HG03280 (cell line): Measurements from ENCODE around the gene OSBP2.

ENCODE experiments used
- ATAC-seq: cut with Tn5 transposase; IDR thresholded peaks from one replicate; pipeline ENCODE4 v1.9.1; 2021; ENCODE audit warnings: mild to moderate bottlenecking, moderate library complexity; ENCODE audit not compliant: unreplicated experiment

Gene OSBP2

GRCh38 chr22:30923168-30923900, 228.7 kb downstream of the OSBP2 start:
- ATAC-seq: no peak

GRCh38 chr22:30925667-30926066, 231.0 kb downstream of the OSBP2 start:
- no peak for ATAC-seq

DNA sequence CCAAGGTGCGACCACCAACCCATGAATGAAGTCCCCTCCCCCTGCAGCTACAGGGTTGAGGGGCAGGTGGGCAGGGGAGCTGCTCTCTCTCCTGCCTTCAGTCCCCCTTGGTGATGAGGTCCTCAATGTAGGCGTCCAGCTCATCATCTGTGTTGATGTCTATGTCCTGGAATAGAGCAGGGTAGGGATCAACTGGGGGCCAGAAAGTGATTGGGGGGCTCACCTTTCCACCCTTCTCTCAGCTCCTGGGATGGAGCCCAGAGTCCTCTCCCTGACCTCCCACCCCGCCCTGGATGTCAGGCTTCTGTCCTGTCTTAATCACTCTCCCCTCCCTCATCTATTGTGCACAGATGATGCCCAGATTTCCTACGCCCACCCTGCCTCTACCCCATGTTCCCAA, 232.0 kb downstream of the OSBP2 start:
- ATAC-seq: no peak

GRCh38 chr22:30927806-30928205, 233.1 kb downstream of the OSBP2 start:
- no peak for ATAC-seq

GRCh38 chr22:30928401-30928800, 233.7 kb downstream of the OSBP2 start:
- ATAC-seq: no peak

DNA sequence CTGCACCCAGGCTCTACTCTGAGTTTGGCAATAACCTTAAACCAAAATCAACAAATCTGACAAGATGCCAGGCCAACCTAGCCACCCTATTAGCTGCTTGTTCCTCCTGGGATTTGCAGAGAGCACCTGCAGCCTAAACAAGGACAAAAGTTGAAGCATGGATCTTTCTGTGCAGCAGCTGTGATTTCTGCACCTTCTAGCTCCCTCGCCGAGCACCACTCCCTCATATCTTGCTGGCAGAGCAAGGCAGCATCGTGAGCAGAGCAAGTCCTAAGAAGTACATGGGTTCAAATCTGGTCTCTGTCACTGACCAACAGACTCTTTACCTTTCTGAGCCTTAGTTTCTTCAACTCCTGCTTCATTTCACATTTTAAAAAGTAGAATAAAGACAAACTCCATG, 235.6 kb downstream of the OSBP2 start:
- no peak for ATAC-seq

- no peak for ATAC-seq
These were observed 237.0 kb downstream of the OSBP2 start for GRCh38 chr22:30931541-30932300.

DNA sequence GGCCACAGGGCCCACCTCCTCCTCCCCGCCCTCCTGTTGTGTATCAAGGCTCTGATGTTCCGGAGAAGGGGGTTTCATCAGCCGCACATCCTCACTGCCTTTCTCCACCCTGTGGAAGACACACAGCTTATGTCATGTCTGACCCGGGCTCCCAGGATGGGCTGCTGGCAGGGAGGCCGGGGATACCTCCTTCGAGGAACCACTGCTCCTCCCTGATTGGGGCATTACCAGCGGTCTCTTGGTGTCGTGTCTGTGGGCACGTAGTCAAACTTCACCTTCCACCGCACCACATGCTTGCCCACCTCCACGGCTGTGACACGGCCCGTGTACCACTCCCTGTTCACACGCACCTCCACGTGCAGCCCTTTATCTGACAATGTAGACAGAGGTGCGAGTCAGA, 238.0 kb downstream of the OSBP2 start:
- ATAC-seq: no peak

DNA sequence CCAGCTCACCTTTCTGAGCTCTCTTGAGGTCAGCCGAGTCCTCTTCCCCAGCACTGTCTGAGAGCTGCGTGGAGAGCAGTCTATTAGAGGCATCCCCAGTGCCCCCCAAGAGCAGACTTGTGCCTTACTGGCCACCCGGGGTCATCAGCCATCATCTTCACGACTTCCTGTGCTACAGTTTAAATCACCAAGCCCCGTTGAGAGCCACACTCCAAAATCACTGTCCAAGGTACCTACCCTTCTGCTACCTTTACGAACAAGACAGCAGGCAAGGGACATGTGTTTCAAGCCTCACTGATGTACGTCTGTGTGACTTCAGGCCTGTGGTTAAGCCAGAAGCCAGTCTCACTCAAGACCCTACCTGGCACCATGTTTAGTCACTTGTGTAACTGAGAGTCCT, 238.8 kb downstream of the OSBP2 start:
- ATAC-seq: no peak

DNA sequence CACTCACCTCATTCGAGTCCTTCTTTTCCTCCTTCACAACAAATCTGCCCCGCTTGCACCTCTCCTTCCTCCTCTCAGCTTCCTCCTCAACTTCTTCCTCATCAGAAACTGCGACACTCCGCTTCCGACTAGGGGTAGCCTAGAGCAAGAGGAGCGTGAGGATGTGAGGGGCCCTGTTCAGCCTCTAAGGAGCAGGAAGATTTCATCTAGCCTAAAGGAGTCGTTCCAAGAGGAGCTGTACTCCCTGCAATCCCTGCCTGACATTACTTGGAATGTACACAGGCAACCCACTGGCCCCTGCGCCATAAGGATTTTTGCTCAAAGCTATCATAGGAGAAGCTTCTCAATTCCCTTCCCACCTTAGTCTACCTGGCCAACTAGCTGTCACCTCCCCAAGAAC, 239.4 kb downstream of the OSBP2 start:
- ATAC-seq: no peak

DNA sequence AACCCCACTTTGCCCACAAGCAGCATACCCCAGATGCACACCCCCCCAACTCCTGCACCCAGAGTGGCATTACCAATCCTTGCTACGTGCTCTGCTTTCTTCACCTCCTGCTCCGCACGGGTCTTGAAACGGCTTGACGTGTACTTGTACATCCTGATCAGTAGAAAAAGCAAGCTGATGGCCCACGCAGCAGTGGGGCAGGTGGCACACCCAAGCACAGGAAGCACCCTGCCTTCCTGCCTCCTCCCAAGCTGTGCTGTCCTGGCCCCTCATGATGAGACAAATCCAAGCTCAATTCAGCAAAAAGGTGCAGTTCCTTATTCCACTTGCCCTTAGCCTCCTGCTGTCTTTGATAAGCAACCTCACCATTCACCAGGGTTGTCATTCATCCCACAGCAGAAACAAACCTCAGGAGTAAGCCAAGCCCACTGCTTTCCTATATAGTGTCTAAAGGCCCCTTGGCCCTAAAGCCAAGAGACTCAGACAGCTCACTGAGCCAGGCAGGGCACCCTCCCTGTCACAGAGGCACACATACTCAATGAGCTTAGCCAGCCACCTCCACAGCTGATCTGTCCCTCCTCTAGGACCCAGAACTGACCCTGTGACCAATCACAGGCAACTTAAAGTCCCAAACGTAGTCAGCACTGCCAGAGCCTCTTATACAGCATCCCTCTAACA, 246.2 kb downstream of the OSBP2 start:
- no peak for ATAC-seq

GRCh38 chr22:30941363-30941740, 246.7 kb downstream of the OSBP2 start:
- no peak for ATAC-seq

DNA sequence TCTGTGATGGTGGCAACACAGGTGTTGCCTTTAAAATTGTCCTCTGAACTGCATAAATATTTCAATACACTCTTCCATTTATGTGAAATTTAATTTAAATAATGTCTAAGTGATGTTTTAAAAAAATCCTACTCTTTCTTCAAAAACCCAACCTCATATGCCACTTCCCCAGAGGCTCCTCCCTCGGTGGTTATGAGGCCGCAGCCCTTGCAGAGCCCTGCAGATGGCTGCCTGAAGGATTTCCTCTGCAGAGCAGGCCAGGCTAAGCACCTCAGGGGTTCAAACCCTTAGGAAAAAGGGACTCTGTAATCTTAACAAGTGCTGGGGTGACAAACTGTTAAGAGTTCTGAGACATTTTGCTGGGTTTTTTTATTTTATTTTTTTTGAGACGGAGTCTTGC, 248.7 kb downstream of the OSBP2 start:
- no peak for ATAC-seq

DNA sequence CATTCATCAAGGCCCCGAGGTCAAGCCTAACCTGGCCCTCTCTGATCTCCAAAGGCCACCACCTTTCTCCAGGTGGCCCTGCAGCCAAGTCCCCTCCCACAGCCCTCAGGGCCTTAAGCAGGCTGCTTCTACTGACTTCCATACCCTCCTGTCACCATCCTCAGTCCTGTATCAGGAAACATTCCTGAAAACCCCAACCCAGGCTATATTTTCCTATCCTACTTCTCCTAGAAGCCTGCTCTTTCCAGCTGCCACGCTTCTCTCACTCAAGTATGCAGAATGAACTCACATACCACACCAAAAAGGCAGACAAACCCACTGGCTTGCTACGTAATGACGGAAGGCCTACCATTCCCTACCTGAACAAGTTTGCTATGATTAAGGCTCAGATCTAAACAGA, 250.3 kb downstream of the OSBP2 start:
- ATAC-seq: no peak

- no peak for ATAC-seq
These were observed 251.0 kb downstream of the OSBP2 start for GRCh38 chr22:30945653-30946052.

GRCh38 chr22:30946354-30946753, 251.7 kb downstream of the OSBP2 start:
- ATAC-seq: no peak

- ATAC-seq: no peak
These were observed 252.6 kb downstream of the OSBP2 start for GRCh38 chr22:30947173-30947815.

DNA sequence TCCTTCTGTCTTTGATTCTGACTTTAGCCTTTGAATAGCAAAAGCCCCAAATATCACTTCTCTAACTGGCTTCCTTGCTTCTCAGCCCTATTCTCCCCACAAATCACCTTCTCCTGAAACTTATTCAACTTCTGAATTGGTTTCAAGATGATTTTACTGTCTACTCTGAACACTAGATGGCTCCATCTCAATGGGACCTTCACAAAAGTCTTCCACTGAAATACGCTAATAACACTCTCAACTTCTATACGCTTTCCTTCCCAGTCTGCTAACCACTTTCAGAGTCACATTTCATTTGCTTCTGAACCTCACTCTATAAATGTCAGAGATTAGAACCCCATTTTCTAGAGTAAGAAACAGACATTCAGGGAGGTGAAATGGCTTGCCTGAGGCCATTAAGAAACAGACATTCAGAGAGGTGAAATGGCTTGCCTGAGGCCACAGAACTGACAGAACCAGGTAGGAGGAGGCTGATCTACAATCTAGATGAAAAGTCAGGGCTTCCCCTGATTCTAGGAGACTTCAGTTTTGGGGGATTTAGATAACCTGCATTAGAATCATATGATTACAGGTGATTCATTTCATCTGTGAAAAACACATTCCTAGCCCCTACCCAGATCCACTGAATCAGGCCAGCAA, 253.3 kb downstream of the OSBP2 start:
- no peak for ATAC-seq

DNA sequence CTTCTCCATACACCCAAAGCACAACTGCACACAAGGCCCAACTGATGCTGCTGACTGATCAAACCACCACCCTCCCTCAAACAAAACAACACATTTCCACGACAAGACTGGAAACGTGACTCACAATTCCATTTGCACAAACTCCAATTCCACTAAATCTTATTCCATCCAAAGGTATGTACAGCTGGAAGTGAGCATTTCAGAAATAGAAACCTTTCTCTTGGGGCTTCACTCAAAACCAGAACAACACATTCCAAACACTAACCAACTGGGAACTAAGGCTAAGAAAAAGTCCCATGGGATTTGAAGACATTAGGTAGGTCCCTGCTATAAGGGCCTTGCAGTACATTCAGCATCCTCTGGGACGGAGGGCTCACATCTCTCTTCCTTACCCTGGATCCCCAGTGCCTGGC, 254.3 kb downstream of the OSBP2 start:
- ATAC-seq: no peak

GRCh38 chr22:30949934-30950660, 255.4 kb downstream of the OSBP2 start:
- no peak for ATAC-seq
